ENCODE measurements around the gene NTN5. TPM values are rescaled to one million over a fixed set of nuclear protein-coding genes. Genes with fewer than 3 reads are reported as not detected.
"Not testable (repeated sequence)": the region's sequence is repeated elsewhere in the genome, so short reads cannot be mapped to it uniquely, and the experiment has no call there.

The NTN5 gene
- total and polyA plus RNA-seq, 2 donors from 2014 or later = 0.52 to 0.85 TPM

- Histone ChIP-seq H3K4me1 (ENCODE audit: control insufficient read depth in 2 of 3, insufficient read depth in 2 of 3, low read depth in 1 of 3, low read length in 3 of 3) (peaks cover 3 to 5% (median 3%) of the 10 kb centered on the region in 3 donors), H3K36me3 (ENCODE audit: control insufficient read depth in 2 of 3, insufficient read depth in 3 of 3, low read length in 3 of 3) (no peaks in the 10 kb centered on the region), H3K9ac (ENCODE audit: low read length in 3 of 3) (peak overlapping the region in 1 of 3 donors; percentile 55), H3K4me3 (ENCODE audit: low read length in 3 of 3) (peak overlapping the region in 1 of 3 donors; percentile 35), H3K27me3 (ENCODE audit: control insufficient read depth, insufficient read depth, low read length) (no peaks in the 10 kb centered on the region), H3K27ac (ENCODE audit: low read depth in 2 of 2, low read length in 2 of 2) (peak overlapping the region; percentile 43 to 68), H3K9me3 (ENCODE audit: control insufficient read depth in 2 of 3, insufficient read depth in 1 of 3, low read length in 3 of 3) (no peaks in the 10 kb centered on the region)
- TF ChIP-seq CTCF (IDR thresholded peaks at IDR 0.05; ENCODE audit: borderline replicate concordance, extremely low read depth, insufficient read depth) = no peak
- DNase-seq (peak; percentile 66 to 96 (median 84)), FAIRE-seq (peak; percentile 87)
- intact Hi-C loops (cut with DNase I) = no loop called here
Observed at GRCh38 chr19:48660852-48661710, 11.7 kb downstream of the NTN5 start.

DNA sequence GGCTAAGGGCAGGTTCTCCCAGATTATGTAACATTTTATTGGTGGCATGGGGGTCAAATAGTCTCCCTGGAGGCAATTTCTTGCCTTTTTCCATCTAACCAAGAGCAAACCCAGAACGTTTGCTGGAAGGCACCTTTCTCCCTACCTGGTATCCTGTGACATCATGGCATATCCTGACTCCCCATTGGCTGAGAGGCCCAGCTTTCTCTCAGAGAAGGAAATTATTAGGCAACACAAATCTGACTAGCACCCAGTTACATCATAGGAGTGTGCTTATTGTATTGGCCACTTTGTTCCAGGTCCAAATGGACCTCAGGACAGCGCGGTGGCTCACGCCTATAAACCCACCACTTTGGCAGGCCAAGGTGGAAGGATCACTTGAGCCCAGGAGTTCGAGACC is 13.0 kb downstream of the NTN5 start:
- H3K27me3 ChIP-seq (ENCODE audit: control insufficient read depth, insufficient read depth, low read length) = no peaks in the 10 kb centered on the region
- intact Hi-C loops (cut with DNase I) = no loop called here
- no peak for TF ChIP-seq CTCF (IDR thresholded peaks at IDR 0.05; ENCODE audit: borderline replicate concordance, extremely low read depth, insufficient read depth)
- H3K36me3 ChIP-seq (ENCODE audit: control insufficient read depth in 2 of 3, insufficient read depth in 3 of 3, low read length in 3 of 3) = no peaks in the 10 kb centered on the region
- DNase-seq = no peak
- H3K4me1 ChIP-seq (ENCODE audit: control insufficient read depth in 2 of 3, insufficient read depth in 2 of 3, low read depth in 1 of 3, low read length in 3 of 3) = peaks cover 3 to 5% (median 3%) of the 10 kb centered on the region in 3 donors
- FAIRE-seq = no peak
- H3K27ac ChIP-seq (ENCODE audit: low read depth in 2 of 2, low read length in 2 of 2) = no peak overlapping the region
- H3K9me3 ChIP-seq (ENCODE audit: control insufficient read depth in 2 of 3, insufficient read depth in 1 of 3, low read length in 3 of 3) = no peaks in the 10 kb centered on the region
- H3K4me3 ChIP-seq (ENCODE audit: low read length in 3 of 3) = no peak overlapping the region
- H3K9ac ChIP-seq (ENCODE audit: low read length in 3 of 3) = no peak overlapping the region

DNA sequence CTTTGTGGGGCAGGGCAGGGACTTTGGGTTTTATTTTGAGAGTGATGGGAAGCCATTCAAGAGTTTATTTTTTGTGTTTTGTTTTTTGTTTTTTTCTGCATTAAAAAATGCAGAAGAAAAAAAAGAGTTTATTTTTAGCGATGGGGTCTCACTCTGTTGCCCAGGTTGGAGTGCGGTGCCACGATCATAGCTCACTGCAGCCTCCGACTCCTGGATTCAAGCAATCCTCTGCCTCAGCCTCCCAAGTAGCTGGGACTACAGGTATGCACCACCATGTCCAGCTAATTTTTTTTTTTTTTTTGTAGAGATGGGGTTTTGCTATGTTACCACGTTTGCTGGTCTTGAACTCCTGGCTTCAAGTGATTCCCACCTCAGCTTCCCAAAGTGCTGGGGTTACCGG is 14.3 kb downstream of the NTN5 start:
- Histone ChIP-seq H3K4me1 (ENCODE audit: control insufficient read depth in 2 of 3, insufficient read depth in 2 of 3, low read depth in 1 of 3, low read length in 3 of 3) (peaks cover 3 to 5% (median 3%) of the 10 kb centered on the region in 3 donors), H3K9me3 (ENCODE audit: control insufficient read depth in 2 of 3, insufficient read depth in 1 of 3, low read length in 3 of 3) (no peaks in the 10 kb centered on the region), H3K9ac (ENCODE audit: low read length in 3 of 3) (no peak overlapping the region), H3K27ac (ENCODE audit: low read depth in 2 of 2, low read length in 2 of 2) (no peak overlapping the region), H3K27me3 (ENCODE audit: control insufficient read depth, insufficient read depth, low read length) (no peaks in the 10 kb centered on the region), H3K4me3 (ENCODE audit: low read length in 3 of 3) (no peak overlapping the region), H3K36me3 (ENCODE audit: control insufficient read depth in 2 of 3, insufficient read depth in 3 of 3, low read length in 3 of 3) (no peaks in the 10 kb centered on the region)
- FAIRE-seq = no peak
- DNase-seq = no peak
- intact Hi-C loops (cut with DNase I) = no loop called here
- no peak for TF ChIP-seq CTCF (IDR thresholded peaks at IDR 0.05; ENCODE audit: borderline replicate concordance, extremely low read depth, insufficient read depth)

GRCh38 chr19:48657828-48658227 is 15.0 kb downstream of the NTN5 start:
- H3K9ac ChIP-seq (ENCODE audit: low read length in 3 of 3); H3K9me3 ChIP-seq (ENCODE audit: control insufficient read depth in 2 of 3, insufficient read depth in 1 of 3, low read length in 3 of 3); H3K4me1 ChIP-seq (ENCODE audit: control insufficient read depth in 2 of 3, insufficient read depth in 2 of 3, low read depth in 1 of 3, low read length in 3 of 3); intact Hi-C loops (cut with DNase I); H3K27me3 ChIP-seq (ENCODE audit: control insufficient read depth, insufficient read depth, low read length); H3K27ac ChIP-seq (ENCODE audit: low read depth in 2 of 2, low read length in 2 of 2); FAIRE-seq; DNase-seq; H3K36me3 ChIP-seq (ENCODE audit: control insufficient read depth in 2 of 3, insufficient read depth in 3 of 3, low read length in 3 of 3); H3K4me3 ChIP-seq (ENCODE audit: low read length in 3 of 3): not testable (repeated sequence)

Measured in kidney (tissue), 14 donors.